Measurements from ENCODE around the gene SEPTIN8. TPM values are rescaled to one million over a fixed set of nuclear protein-coding genes. Genes with fewer than 3 reads are reported as not detected.

Gene SEPTIN8
- total RNA-seq, 2 donors from 2014 or later, result 57.6 to 84.2 TPM

DNA sequence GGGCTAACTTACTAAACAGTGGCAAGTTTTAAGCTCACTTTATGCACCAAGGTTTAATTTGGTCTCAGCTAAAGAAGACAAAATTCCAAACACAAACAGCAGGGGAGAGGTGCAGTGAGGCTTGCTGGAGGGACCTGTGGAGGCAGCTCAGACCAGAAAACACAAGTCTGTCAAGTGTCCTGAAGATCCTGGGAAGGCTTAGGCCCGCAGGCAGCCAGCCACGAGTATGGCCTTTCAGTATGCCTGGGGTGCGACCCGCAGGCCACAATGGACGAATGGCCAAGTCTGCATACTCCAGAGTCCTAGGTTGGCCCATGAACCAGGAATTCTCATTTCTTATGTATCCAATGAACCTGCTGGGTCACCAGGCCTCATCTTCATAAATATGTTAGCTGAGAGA is 20.5 kb downstream of the SEPTIN8 start:
- no peak for DNase-seq
- no peak overlapping the region for H3K27ac ChIP-seq
- no peak overlapping the region for H3K4me3 ChIP-seq
- TF ChIP-seq, protein P1, sequence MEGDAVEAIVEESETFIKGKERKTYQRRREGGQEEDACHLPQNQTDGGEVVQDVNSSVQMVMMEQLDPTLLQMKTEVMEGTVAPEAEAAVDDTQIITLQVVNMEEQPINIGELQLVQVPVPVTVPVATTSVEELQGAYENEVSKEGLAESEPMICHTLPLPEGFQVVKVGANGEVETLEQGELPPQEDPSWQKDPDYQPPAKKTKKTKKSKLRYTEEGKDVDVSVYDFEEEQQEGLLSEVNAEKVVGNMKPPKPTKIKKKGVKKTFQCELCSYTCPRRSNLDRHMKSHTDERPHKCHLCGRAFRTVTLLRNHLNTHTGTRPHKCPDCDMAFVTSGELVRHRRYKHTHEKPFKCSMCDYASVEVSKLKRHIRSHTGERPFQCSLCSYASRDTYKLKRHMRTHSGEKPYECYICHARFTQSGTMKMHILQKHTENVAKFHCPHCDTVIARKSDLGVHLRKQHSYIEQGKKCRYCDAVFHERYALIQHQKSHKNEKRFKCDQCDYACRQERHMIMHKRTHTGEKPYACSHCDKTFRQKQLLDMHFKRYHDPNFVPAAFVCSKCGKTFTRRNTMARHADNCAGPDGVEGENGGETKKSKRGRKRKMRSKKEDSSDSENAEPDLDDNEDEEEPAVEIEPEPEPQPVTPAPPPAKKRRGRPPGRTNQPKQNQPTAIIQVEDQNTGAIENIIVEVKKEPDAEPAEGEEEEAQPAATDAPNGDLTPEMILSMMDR (IDR thresholded peaks at IDR 0.05), result no peak
- H3K27me3 ChIP-seq, result no peaks in the 10 kb centered on the region
- no peak overlapping the region for H3K9ac ChIP-seq (ENCODE audit: low read depth in 2 of 2, low read length in 2 of 2)
- intact Hi-C loops (cut with DNase I), result no loop called here
- no peaks in the 10 kb centered on the region for H3K9me3 ChIP-seq
- no peaks in the 10 kb centered on the region for H3K36me3 ChIP-seq
- no peaks in the 10 kb centered on the region for H3K4me1 ChIP-seq

DNA sequence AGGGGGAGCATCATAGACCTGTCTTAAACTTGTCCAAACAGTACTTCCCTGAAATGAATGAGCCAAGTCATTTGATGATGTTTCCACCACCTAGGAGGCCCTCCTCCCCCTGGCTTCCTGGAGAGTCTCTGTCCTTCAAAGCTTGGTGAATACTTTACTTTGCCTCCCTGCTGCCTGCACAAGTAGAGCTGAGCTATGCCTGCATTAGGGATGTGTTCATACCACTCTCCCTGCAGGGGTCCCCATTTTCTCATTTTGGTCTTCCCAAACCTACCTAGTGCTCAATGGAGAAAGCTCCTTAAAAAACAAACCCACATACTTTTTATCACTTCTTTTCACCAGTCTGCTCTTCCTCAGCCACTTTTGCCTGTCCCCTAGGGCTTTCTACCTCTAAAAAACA is 22.1 kb downstream of the SEPTIN8 start:
- Histone ChIP-seq H3K4me1 (no peaks in the 10 kb centered on the region), H3K27me3 (no peaks in the 10 kb centered on the region), H3K36me3 (no peaks in the 10 kb centered on the region), H3K4me3 (no peak overlapping the region), H3K9me3 (no peaks in the 10 kb centered on the region), H3K9ac (ENCODE audit: low read depth in 2 of 2, low read length in 2 of 2) (no peak overlapping the region), H3K27ac (no peak overlapping the region)
- no peak for DNase-seq
- TF ChIP-seq, protein P1 (IDR thresholded peaks at IDR 0.05), result no peak
- intact Hi-C loops (cut with DNase I), result loop anchor here (5.0 kb wide), 1 partner anchor 67 kb away; no protein-coding TSS in a partner anchor

GRCh38 chr5:132754111-132754510 is 22.9 kb downstream of the SEPTIN8 start:
- intact Hi-C loops (cut with DNase I), result loop anchor here (5.0 kb wide), 1 partner anchor 68 kb away; no protein-coding TSS in a partner anchor
- TF ChIP-seq, protein P1 (IDR thresholded peaks at IDR 0.05), result no peak

GRCh38 chr5:132753135-132753987 is 23.7 kb downstream of the SEPTIN8 start:
- Histone ChIP-seq H3K4me3 (no peak overlapping the region), H3K27ac (no peak overlapping the region), H3K27me3 (no peaks in the 10 kb centered on the region), H3K9ac (ENCODE audit: low read depth in 2 of 2, low read length in 2 of 2) (no peak overlapping the region), H3K36me3 (no peaks in the 10 kb centered on the region), H3K4me1 (no peaks in the 10 kb centered on the region), H3K9me3 (no peaks in the 10 kb centered on the region)
- TF ChIP-seq, protein P1 (IDR thresholded peaks at IDR 0.05), result no peak
- intact Hi-C loops (cut with DNase I), result loop anchor here (5.0 kb wide), 1 partner anchor 69 kb away; no protein-coding TSS in a partner anchor
- no peak for DNase-seq

More at GRCh38 chr5:132754111-132754510, 22.9 kb downstream of the SEPTIN8 start:
- H3K36me3 ChIP-seq, result no peaks in the 10 kb centered on the region
- H3K9ac ChIP-seq (ENCODE audit: low read depth in 2 of 2, low read length in 2 of 2), result no peak overlapping the region
- H3K27ac ChIP-seq, result no peak overlapping the region
- no peaks in the 10 kb centered on the region for H3K27me3 ChIP-seq
- no peak for DNase-seq
- H3K4me1 ChIP-seq, result no peaks in the 10 kb centered on the region
- no peaks in the 10 kb centered on the region for H3K9me3 ChIP-seq
- H3K4me3 ChIP-seq, result no peak overlapping the region

- TF ChIP-seq, protein P1 (IDR thresholded peaks at IDR 0.05), result no peak
- Histone ChIP-seq H3K36me3 (no peaks in the 10 kb centered on the region), H3K9me3 (no peaks in the 10 kb centered on the region), H3K4me1 (no peaks in the 10 kb centered on the region), H3K9ac (ENCODE audit: low read depth in 2 of 2, low read length in 2 of 2) (no peak overlapping the region), H3K4me3 (no peak overlapping the region), H3K27ac (no peak overlapping the region), H3K27me3 (no peaks in the 10 kb centered on the region)
- DNase-seq, result no peak
- intact Hi-C loops (cut with DNase I), result loop anchor here (5.0 kb wide), 1 partner anchor 70 kb away; no protein-coding TSS in a partner anchor
These were observed 24.4 kb downstream of the SEPTIN8 start for GRCh38 chr5:132752581-132753125.
